GM23338 (cell line): ENCODE data around the gene SSBP2.

Source experiments
- POLR2AphosphoS5 ChIP-seq: IDR thresholded peaks from 2 replicates; pipeline ENCODE4 v1.6.1; 2016; ENCODE audit warnings: antibody characterized with exemption, low read depth
- STAT1 ChIP-seq: IDR thresholded peaks from one replicate; pipeline ENCODE4 v1.6.1; 2016; ENCODE audit warnings: antibody characterized with exemption; ENCODE audit not compliant: unreplicated experiment
- TF ChIP-seq, protein P1 (sequence below), 2 experiments: fragments of 200-600 bp in 1 of 2; sonication (generic) in 1 of 2; conservative IDR thresholded peaks; 2 replicates each; pipeline versions ENCODE4 v1.5.1 to v1.6.1; 2016 to 2017; ENCODE audit warnings: antibody characterized with exemption in 2 of 2, low read depth in 2 of 2, mild to moderate bottlenecking in 2 of 2, moderate library complexity in 1 of 2

- TF ChIP-seq POLR2AphosphoS5 (no peak), STAT1 (no peak)
- TF ChIP-seq, protein P1, sequence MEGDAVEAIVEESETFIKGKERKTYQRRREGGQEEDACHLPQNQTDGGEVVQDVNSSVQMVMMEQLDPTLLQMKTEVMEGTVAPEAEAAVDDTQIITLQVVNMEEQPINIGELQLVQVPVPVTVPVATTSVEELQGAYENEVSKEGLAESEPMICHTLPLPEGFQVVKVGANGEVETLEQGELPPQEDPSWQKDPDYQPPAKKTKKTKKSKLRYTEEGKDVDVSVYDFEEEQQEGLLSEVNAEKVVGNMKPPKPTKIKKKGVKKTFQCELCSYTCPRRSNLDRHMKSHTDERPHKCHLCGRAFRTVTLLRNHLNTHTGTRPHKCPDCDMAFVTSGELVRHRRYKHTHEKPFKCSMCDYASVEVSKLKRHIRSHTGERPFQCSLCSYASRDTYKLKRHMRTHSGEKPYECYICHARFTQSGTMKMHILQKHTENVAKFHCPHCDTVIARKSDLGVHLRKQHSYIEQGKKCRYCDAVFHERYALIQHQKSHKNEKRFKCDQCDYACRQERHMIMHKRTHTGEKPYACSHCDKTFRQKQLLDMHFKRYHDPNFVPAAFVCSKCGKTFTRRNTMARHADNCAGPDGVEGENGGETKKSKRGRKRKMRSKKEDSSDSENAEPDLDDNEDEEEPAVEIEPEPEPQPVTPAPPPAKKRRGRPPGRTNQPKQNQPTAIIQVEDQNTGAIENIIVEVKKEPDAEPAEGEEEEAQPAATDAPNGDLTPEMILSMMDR (conservative IDR thresholded peaks at IDR 0.05; ENCODE audit: low read depth in 2 of 2), result no peak
Measured at GRCh38 chr5:81698813-81699212, 52.1 kb downstream of the SSBP2 start.
